ENCODE data around the gene TMED7.

GRCh38 chr5:115644046-115644445, 18.2 kb upstream of the TMED7 start:
- TF ChIP-seq POLR2A (IDR thresholded peaks at IDR 0.05), result no peak
- TF ChIP-seq CTCF (IDR thresholded peaks at IDR 0.05), result no peak
